ENCODE results near the gene ILRUN.
"Not testable (repeated sequence)": the region's sequence is repeated elsewhere in the genome, so short reads cannot be mapped to it uniquely, and the experiment has no call there.

The ILRUN gene

GRCh38 chr6:34663371-34663770 is 33.2 kb downstream of the ILRUN start:
- no peak for DNase-seq

GRCh38 chr6:34661357-34661756 is 35.2 kb downstream of the ILRUN start:
- DNase-seq: no peak

GRCh38 chr6:34658605-34659265 is 37.8 kb downstream of the ILRUN start:
- DNase-seq: peak; percentile 11

DNA sequence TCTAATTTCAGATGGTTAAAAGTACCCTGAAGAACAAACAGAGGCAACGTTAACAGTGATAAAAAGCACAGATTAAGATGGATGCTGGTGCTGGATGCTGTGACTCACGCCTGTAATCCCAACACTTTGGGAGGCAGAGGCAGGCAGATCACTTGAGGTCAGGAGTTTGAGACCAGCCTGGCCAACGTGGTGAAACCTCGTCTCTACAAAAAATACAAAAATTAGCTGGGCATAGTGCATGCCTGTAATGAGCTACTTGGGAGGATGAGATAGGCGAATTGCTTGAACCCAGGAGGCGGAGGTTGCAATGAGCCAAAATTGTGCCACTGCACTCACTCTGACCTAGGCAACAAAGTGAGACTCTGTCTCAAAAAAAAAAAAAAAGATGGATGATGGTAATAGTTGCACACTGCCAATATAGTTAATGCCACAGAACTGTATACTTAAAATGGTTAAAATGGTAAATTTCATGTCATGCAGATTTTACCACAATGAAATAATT is 38.5 kb downstream of the ILRUN start:
- DNase-seq: peak; percentile 49

GRCh38 chr6:34657307-34657978 is 39.1 kb downstream of the ILRUN start:
- DNase-seq: peak; percentile 89

GRCh38 chr6:34657037-34657306 is 39.6 kb downstream of the ILRUN start:
- DNase-seq: no peak

- peak; percentile 93 for DNase-seq
Observed at GRCh38 chr6:34656378-34657036, 40.1 kb downstream of the ILRUN start.

DNA sequence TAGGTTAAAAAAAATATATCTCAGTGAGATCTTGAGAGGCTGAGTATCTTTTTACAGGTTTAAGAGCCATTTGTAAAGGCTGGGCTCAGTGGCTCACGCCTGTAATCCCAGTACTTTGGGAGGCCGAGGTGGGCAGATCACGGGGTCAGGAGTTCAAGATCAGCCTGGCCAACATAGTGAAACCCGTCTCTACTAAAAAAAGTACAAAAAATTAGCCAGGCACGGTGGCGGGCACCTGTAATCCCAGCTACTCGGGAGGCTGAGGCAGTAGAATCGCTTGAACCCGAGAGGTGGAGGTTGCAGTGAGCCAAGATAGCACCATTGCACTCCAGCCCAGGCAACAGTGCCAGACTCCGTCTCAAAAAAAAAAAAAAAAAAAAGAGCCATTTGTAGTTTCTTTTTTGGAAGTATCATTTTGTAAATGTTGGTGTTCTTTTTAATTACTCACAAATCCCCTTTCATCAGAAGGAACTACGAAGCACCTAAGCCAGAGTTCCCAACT is 40.6 kb downstream of the ILRUN start:
- not testable (repeated sequence) for DNase-seq

- DNase-seq: no peak
Observed at GRCh38 chr6:34654061-34654710, 42.4 kb downstream of the ILRUN start.

DNA sequence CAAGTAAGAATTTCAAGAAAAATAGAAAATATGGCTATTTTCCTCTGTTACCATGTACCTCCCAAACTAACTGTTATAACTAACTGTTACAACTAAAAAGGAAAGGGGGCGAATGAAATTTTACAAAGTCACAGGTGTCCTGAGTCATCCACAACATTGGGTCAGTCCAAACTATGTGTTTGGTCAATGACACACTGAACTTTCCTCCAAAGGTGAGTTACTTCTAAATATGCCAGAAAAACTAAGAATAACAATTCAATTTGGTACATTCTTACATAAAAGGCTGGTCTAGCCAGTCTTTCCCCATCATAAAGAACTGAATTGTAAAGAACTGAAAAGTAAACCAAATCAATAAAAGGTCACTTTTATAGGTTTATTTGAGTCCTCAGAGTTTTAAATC is 44.3 kb downstream of the ILRUN start:
- no peak for DNase-seq

DNA sequence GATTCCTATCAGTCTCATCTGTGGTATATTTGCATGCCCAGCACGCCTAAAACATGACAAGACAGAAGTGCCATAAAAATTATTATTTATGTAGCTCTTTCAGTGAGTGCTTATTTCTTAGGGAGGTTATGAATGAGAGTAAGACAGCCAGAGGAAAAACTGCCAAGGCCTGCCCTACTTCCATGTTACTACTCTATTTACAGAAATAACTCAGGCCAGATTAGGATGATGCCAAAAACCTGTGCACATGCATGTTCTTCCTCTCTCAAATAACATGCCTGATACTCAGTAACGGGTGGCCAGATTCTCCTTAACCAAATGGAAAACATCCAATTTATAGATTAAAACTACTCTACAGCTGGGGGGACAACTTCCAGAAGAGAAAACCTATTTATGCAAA is 45.7 kb downstream of the ILRUN start:
- DNase-seq: no peak

GRCh38 chr6:34650232-34650631 is 46.3 kb downstream of the ILRUN start:
- DNase-seq: not testable (repeated sequence)

DNA sequence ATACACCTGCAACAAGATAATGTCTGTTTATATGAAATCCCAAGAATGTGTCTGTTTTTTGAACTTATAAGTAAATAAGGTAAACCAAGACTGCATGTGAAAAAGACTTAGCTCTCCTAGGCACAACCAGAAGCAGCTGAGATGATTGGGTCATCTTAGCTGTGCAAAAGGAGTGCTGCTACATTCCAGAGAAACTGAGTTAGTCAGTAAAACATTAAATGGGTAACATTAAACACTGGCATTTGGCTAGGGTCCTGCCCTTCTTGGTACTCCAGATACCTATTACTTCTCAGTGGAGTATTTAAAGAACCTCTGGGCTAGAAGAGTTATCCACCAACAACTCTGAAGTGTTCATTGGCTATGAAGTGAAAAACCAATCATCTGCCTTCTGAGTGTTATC is 47.8 kb downstream of the ILRUN start:
- no peak for DNase-seq
